Cerebellar nuclear complex (tissue), 1 donor: ENCODE measurements around the gene HNRNPM.
"Not testable (repeated sequence)": the region's sequence is repeated elsewhere in the genome, so short reads cannot be mapped to it uniquely, and the experiment has no call there.

Experiments used
- DNase-seq, 2 experiments: peaks; one replicate each; lab custom pipeline; 2025; lab: John Stamatoyannopoulos, UW

Gene HNRNPM

DNA sequence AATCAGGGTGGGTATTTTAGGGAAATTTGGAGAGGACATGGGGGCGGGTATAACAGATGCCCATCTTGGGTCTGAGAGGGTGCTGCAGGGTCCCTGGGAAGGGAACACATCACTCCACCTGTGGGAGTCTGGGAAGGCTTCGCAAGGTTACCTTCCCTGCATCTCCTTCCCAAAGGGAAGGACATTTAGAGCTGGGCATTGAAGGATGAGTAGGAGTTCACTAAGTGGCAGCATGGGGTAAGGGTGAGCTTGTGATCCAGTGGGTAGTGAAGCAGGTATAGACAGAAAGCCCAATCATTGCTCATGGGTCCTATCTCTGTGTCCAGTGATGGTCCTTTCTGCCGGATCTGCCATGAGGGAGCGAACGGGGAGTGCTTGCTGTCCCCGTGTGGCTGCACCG is 18.5 kb upstream of the HNRNPM start:
- no peak for DNase-seq

DNA sequence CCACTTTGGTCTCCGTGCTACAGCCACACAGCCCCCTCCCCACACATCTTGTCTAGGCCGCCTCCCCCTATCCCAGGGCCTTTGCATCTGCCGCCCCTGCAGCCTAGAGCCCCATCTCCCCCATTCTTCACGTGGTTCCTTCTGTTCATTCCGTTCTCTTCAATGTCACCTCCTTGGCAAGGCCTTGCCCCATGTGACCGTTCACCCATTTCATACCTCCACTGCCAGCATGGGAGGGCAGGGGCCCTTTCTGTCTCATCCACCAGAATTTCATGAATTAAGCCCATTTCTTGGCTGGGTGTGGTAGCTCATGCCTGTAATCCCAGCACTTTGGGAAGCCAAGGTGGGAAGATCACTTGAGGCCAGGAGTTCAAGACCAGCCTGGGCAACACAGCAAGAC is 15.7 kb upstream of the HNRNPM start:
- no peak for DNase-seq

- no peak for DNase-seq
Observed at GRCh38 chr19:8429826-8430225, 14.9 kb upstream of the HNRNPM start.

GRCh38 chr19:8430650-8431049 is 14.1 kb upstream of the HNRNPM start:
- no peak for DNase-seq

DNA sequence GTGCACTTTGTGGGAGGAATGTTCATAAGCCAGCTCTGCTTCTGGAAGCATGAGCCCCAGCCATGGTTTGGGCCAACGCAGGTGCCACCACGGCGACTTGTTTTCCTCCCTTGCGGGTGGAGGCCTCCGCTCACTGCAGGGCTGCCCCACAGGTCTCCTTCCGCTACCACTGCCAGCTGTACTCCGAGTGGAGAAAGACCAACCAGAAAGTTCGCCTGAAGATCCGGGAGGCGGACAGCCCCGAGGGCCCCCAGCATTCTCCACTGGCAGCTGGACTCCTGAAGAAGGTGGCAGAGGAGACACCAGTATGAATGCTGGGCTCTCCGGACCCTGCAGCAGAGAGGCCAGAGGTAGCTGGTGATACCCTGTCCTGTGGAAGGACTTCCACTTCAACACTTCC is 6.5 kb upstream of the HNRNPM start:
- DNase-seq = no peak

DNA sequence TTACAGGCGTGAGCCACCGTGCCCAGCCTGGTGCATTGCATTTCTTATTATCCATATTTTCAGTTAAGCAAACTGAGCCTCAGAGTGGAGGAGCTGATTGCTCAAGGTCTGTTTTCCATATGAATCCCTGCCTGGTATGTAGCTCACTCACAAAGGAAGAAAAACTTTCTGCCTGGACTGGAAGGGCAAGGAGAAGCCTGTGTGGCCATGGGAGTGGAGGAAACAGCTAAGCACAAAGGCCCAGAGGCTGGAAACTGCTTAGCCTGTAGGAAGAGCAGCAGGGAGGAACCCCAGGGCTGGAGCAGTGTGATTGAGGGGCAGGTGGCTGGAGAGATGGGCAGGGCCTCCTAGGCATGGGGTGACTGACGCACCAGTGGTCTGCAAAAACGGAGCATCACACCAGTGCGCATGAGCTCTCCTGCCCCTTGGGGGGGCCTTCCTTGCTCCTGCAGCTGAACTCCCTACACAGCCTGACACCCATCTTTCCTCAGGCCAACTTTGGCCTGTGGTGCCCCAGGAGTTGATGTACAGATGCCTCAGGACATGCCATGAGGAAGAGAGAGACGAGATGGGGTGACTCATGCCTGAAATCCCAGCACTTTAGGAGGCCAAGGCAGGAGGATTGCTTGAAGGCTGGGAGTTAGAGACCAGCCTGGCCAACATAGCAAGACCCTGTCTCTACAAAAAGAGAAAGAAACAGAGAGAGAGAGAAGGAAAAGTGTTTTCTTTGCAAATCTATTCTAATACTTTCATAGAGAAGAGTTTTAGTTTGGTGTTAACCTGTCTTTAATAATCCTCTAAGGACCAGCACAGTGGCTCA is 2.8 kb upstream of the HNRNPM start:
- DNase-seq = no peak

DNA sequence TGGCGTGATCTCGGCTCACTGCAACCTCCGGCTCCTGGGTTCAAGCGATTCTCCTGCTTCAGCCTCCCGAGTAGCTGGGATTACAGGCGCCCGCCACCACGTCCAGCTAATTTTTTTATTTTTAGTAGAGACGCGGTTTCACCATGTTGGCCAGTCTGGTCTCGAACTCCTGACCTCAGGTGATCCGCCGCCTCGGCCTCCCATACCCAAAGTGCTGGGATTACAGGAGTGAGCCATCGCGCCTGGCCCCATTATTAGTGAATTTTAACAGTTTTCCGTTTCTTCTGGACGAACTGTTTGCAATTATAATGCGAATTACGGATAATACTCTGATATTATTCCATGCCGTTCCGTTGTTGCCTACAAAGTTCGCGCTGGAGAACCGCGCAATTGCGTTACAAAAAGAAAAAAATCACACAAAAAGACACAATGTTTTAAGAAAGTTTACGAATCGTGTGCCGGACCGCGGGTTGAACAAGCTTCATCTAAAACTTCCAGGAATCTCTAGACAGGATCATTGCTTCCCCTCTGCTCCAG is 567 bp upstream of the HNRNPM start:
- not testable (repeated sequence) for DNase-seq

- DNase-seq = no peak
Observed at GRCh38 chr19:8445488-8446001, 770 bp downstream of the HNRNPM start.

GRCh38 chr19:8446061-8446709 is 1.4 kb downstream of the HNRNPM start:
- no peak for DNase-seq

- DNase-seq = no peak
Observed at GRCh38 chr19:8449830-8450229, 5.1 kb downstream of the HNRNPM start.

DNA sequence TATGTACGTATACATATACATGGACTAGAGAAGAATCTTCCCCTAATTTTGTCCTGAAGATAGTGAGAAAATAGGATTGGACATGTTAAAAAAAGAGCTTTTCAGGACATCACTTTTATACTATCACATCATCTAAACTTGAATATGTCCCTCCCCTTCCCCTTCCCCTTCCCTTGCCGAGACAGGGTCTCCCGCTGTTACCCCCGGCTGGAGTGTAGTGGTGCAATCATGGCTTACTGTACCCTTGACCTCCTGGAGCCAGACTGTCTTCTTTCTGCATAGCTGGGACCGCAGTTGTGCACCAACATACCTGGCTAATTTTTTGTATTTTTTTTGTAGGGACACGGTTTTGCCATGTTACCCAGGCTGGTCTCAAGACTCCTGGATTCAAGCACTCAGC is 6.6 kb downstream of the HNRNPM start:
- no peak for DNase-seq

- no peak for DNase-seq
Observed at GRCh38 chr19:8451885-8452284, 7.1 kb downstream of the HNRNPM start.

DNA sequence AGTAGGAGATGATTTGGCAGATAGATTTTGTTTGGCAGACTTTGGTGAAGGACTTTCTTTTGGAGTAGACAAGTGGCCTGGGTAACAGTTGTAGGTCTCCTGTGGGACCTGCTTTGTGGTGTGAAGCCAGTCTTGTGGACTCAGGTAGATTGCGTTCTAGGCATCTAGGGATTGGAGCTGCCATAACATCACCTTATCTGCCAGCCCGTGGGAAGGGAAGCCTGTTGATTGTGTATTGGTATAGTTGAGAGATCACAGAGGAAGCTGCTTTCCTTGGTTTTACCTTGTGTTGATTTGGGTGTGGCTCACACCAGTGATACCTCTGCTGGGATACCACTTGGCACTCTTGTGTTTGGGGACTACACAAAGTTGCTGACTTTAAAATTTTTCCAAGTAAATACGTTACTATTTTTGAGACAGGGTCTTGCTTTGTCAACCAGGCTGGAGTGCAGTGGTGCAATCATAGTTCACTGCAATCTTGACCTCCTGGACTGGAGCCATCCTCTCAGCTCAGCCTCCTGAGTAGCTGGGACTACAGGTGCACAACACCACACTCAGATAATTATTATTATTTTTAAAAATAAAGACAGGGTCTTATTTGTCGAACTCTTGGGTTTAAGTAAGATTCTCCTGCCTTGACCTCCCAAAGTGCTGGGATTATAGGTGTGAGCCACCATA is 7.8 kb downstream of the HNRNPM start:
- no peak for DNase-seq

DNA sequence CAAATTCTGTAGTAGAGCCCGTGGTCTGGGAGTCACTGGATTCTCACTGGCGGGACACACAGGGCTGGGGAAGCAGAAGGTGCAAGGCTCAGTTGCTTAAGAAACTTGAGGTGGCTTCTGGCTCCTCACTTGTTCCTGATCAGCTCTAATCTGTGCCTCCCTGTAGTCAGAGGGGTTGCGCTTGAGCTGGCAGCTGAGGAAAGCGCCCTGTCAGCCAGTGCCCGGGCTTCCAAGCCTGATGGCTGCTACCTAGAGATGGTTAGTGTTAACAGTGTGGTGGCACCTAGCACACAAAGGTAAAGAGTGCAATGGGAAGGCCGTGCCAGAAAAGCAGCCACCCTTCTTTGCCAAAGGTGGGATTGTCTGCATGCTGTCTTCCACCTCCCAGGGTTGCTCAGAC is 8.8 kb downstream of the HNRNPM start:
- DNase-seq = no peak

DNA sequence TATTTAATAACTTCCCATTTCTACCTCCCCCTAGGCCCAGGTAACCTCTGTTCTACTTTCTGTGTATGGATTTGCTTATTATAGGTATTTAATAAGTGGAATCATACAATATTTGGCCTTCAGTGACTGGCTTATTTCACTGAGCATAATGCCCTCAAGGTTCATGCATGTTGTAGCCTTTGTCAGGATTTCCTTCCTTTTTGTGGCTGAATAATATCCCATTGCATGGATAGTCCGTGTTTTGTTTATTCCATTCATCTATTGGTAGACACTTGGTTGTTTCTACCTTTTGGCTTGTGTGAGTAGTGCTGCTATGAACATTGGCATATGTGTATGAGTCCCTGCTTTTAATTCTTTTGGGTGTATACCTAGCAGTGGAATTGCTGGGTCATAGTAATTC is 9.4 kb downstream of the HNRNPM start:
- DNase-seq = no peak

DNA sequence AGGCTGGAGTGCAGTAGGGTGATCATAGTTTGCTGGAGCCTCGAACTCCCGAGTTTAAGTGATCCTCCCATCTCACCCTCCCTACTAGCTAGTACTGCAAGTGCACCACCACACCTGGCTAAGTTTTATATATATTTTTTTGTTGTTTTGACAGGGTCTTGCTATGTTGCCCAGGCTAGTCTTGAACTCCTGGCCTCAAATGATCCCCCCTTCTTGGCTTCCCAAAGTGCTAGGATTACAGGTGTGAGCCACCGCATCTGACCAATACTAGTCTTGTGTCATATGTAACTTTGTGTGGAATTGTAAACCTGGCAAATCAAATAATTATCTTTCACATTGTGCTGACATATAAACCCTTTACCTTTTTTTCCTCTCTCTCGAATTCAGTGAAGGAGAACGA is 10.2 kb downstream of the HNRNPM start:
- DNase-seq = no peak

DNA sequence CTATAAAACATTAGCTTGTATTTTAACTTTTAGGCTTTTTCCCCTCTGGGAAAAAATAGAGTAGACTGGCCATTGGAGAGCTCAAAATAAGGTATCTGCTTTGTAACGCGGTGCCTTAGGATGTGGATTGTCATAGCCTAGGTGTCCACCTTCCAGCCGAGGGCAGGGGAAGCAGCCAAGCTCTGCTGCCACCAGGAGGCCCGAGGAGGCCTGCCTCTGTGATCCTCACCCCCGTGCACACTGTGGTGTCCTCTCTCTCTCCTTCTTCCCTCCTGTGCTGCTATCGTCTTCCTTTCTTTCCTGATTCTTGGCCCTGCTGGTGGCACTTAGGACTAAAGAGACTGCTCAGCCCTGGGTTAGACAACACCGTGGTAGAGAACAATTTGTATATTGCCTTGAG is 11.3 kb downstream of the HNRNPM start:
- no peak for DNase-seq

GRCh38 chr19:8457209-8457608 is 12.4 kb downstream of the HNRNPM start:
- no peak for DNase-seq

DNA sequence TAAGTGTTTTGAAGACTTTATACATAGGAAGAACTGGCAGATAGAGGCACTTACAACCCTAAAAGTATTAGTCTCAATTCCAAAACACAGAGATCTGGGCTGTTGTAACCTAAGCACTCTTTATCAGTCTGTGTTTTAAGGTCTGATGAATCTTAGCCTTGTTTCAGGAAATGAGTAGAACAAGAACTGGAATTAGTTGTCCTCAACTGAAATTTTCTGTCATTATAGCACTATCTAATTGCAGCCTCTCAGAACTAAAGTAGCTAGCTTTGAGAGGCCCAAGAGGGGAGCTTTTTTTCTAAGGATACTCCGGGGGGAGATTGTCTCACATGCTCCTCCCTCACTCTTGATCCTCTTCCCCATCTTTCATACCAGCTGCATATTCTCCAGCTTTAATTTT is 13.1 kb downstream of the HNRNPM start:
- no peak for DNase-seq

- no peak for DNase-seq
Observed at GRCh38 chr19:8458380-8458779, 13.6 kb downstream of the HNRNPM start.

- DNase-seq = no peak
Observed at GRCh38 chr19:8459095-8459494, 14.3 kb downstream of the HNRNPM start.

- DNase-seq = no peak
Observed at GRCh38 chr19:8459520-8460270, 14.9 kb downstream of the HNRNPM start.
